Measurements from ENCODE around the gene SMG6.

SMG6 gene

GRCh38 chr17:2222301-2222700 lies 81.3 kb downstream of the SMG6 start:
- Histone ChIP-seq H4K5ac (ENCODE audit: low read length) (no peak overlapping the region), H3K79me2 (ENCODE audit: control insufficient read depth, insufficient read depth, low read length) (no peaks in the 10 kb centered on the region), H3K79me1 (ENCODE audit: low read length) (peaks cover 5% of the 10 kb centered on the region), H2AK5ac (ENCODE audit: low read length) (no peak overlapping the region), H3K18ac (ENCODE audit: low read length) (no peak overlapping the region), H3K4me2 (ENCODE audit: low read length) (no peak overlapping the region), H3K27ac (ENCODE audit: low read depth, low read length) (no peak overlapping the region), H2BK5ac (ENCODE audit: low read length) (no peak overlapping the region), H2BK120ac (ENCODE audit: low read depth, low read length) (no peak overlapping the region), H3K4me3 (ENCODE audit: low read length) (no peak overlapping the region), H3K27me3 (ENCODE audit: insufficient read depth, low read length, poor library complexity) (no peaks in the 10 kb centered on the region), H4K8ac (ENCODE audit: low read depth, low read length) (no peak overlapping the region), H3K36me3 (ENCODE audit: control insufficient read depth, insufficient read depth, low read length) (no peaks in the 10 kb centered on the region), H2BK15ac (replicated peaks; ENCODE audit: low read depth) (no peak overlapping the region), H3K23ac (ENCODE audit: low read length) (no peak overlapping the region), H3K56ac (ENCODE audit: low read length) (no peak overlapping the region), H3K4me1 (ENCODE audit: control insufficient read depth, low read depth, low read length) (no peaks in the 10 kb centered on the region), H3K9ac (ENCODE audit: low read length) (no peak overlapping the region), H3K4ac (ENCODE audit: low read depth, low read length) (no peak overlapping the region)
- DNase-seq: no peak
- no CpG with 5 or more reads among the region's 5 CpGs for WGBS (ENCODE audit: extremely low coverage, insufficient coverage, low lambda C conversion rate)

- no peak for DNase-seq
- Histone ChIP-seq H3K27ac (ENCODE audit: low read depth, low read length) (no peak overlapping the region), H3K4me2 (ENCODE audit: low read length) (no peak overlapping the region), H4K8ac (ENCODE audit: low read depth, low read length) (no peak overlapping the region), H3K4me1 (ENCODE audit: control insufficient read depth, low read depth, low read length) (no peaks in the 10 kb centered on the region), H3K79me2 (ENCODE audit: control insufficient read depth, insufficient read depth, low read length) (no peaks in the 10 kb centered on the region), H2BK15ac (replicated peaks; ENCODE audit: low read depth) (no peak overlapping the region), H3K56ac (ENCODE audit: low read length) (no peak overlapping the region), H3K4me3 (ENCODE audit: low read length) (no peak overlapping the region), H3K9ac (ENCODE audit: low read length) (no peak overlapping the region), H2BK5ac (ENCODE audit: low read length) (no peak overlapping the region), H3K23ac (ENCODE audit: low read length) (no peak overlapping the region), H3K18ac (ENCODE audit: low read length) (no peak overlapping the region), H3K4ac (ENCODE audit: low read depth, low read length) (no peak overlapping the region), H3K27me3 (ENCODE audit: insufficient read depth, low read length, poor library complexity) (no peaks in the 10 kb centered on the region), H2BK120ac (ENCODE audit: low read depth, low read length) (no peak overlapping the region), H3K36me3 (ENCODE audit: control insufficient read depth, insufficient read depth, low read length) (no peaks in the 10 kb centered on the region), H4K5ac (ENCODE audit: low read length) (no peak overlapping the region), H3K79me1 (ENCODE audit: low read length) (peaks cover 5% of the 10 kb centered on the region), H2AK5ac (ENCODE audit: low read length) (no peak overlapping the region)
- WGBS (ENCODE audit: extremely low coverage, insufficient coverage, low lambda C conversion rate): no CpG with 5 or more reads among the region's 8 CpGs
These were observed 85.2 kb downstream of the SMG6 start for GRCh38 chr17:2218426-2218825.

GRCh38 chr17:2215616-2216364 lies 87.8 kb downstream of the SMG6 start:
- no peak overlapping the region for H4K5ac ChIP-seq (ENCODE audit: low read length)
- H3K79me2 ChIP-seq (ENCODE audit: control insufficient read depth, insufficient read depth, low read length): no peaks in the 10 kb centered on the region
- H2BK5ac ChIP-seq (ENCODE audit: low read length): no peak overlapping the region
- no peak overlapping the region for H2AK5ac ChIP-seq (ENCODE audit: low read length)
- no peak overlapping the region for H3K9ac ChIP-seq (ENCODE audit: low read length)
- H3K27ac ChIP-seq (ENCODE audit: low read depth, low read length): no peak overlapping the region
- H4K8ac ChIP-seq (ENCODE audit: low read depth, low read length): no peak overlapping the region
- no peaks in the 10 kb centered on the region for H3K4me1 ChIP-seq (ENCODE audit: control insufficient read depth, low read depth, low read length)
- peak; percentile 61 for DNase-seq
- H2BK120ac ChIP-seq (ENCODE audit: low read depth, low read length): no peak overlapping the region
- no peak overlapping the region for H3K4ac ChIP-seq (ENCODE audit: low read depth, low read length)
- H2BK15ac ChIP-seq (replicated peaks; ENCODE audit: low read depth): no peak overlapping the region
- no peak overlapping the region for H3K23ac ChIP-seq (ENCODE audit: low read length)
- no peak overlapping the region for H3K56ac ChIP-seq (ENCODE audit: low read length)
- no peak overlapping the region for H3K4me3 ChIP-seq (ENCODE audit: low read length)
- H3K27me3 ChIP-seq (ENCODE audit: insufficient read depth, low read length, poor library complexity): no peaks in the 10 kb centered on the region
- H3K18ac ChIP-seq (ENCODE audit: low read length): no peak overlapping the region
- no peak overlapping the region for H3K4me2 ChIP-seq (ENCODE audit: low read length)
- H3K36me3 ChIP-seq (ENCODE audit: control insufficient read depth, insufficient read depth, low read length): no peaks in the 10 kb centered on the region
- WGBS (ENCODE audit: extremely low coverage, insufficient coverage, low lambda C conversion rate): no CpG with 5 or more reads among the region's 18 CpGs
- peaks cover 4% of the 10 kb centered on the region for H3K79me1 ChIP-seq (ENCODE audit: low read length)

- H2BK5ac ChIP-seq (ENCODE audit: low read length): no peak overlapping the region
- H3K79me2 ChIP-seq (ENCODE audit: control insufficient read depth, insufficient read depth, low read length): no peaks in the 10 kb centered on the region
- H3K4ac ChIP-seq (ENCODE audit: low read depth, low read length): no peak overlapping the region
- no peaks in the 10 kb centered on the region for H3K27me3 ChIP-seq (ENCODE audit: insufficient read depth, low read length, poor library complexity)
- WGBS (ENCODE audit: extremely low coverage, insufficient coverage, low lambda C conversion rate): no CpG with 5 or more reads among the region's 11 CpGs
- H3K4me1 ChIP-seq (ENCODE audit: control insufficient read depth, low read depth, low read length): no peaks in the 10 kb centered on the region
- H2BK120ac ChIP-seq (ENCODE audit: low read depth, low read length): no peak overlapping the region
- H3K79me1 ChIP-seq (ENCODE audit: low read length): peaks cover 4% of the 10 kb centered on the region
- no peak overlapping the region for H3K23ac ChIP-seq (ENCODE audit: low read length)
- H3K27ac ChIP-seq (ENCODE audit: low read depth, low read length): no peak overlapping the region
- H3K36me3 ChIP-seq (ENCODE audit: control insufficient read depth, insufficient read depth, low read length): no peaks in the 10 kb centered on the region
- no peak overlapping the region for H4K8ac ChIP-seq (ENCODE audit: low read depth, low read length)
- no peak for DNase-seq
- H3K56ac ChIP-seq (ENCODE audit: low read length): no peak overlapping the region
- H4K5ac ChIP-seq (ENCODE audit: low read length): no peak overlapping the region
- H2BK15ac ChIP-seq (replicated peaks; ENCODE audit: low read depth): no peak overlapping the region
- no peak overlapping the region for H3K4me2 ChIP-seq (ENCODE audit: low read length)
- no peak overlapping the region for H3K9ac ChIP-seq (ENCODE audit: low read length)
- H2AK5ac ChIP-seq (ENCODE audit: low read length): no peak overlapping the region
- H3K4me3 ChIP-seq (ENCODE audit: low read length): no peak overlapping the region
- no peak overlapping the region for H3K18ac ChIP-seq (ENCODE audit: low read length)
These were observed 88.5 kb downstream of the SMG6 start for GRCh38 chr17:2214929-2215615.

- H3K56ac ChIP-seq (ENCODE audit: low read length): no peak overlapping the region
- H2BK5ac ChIP-seq (ENCODE audit: low read length): no peak overlapping the region
- no peak overlapping the region for H3K4me2 ChIP-seq (ENCODE audit: low read length)
- H3K79me2 ChIP-seq (ENCODE audit: control insufficient read depth, insufficient read depth, low read length): no peaks in the 10 kb centered on the region
- no CpG with 5 or more reads among the region's 17 CpGs for WGBS (ENCODE audit: extremely low coverage, insufficient coverage, low lambda C conversion rate)
- H4K8ac ChIP-seq (ENCODE audit: low read depth, low read length): no peak overlapping the region
- H3K36me3 ChIP-seq (ENCODE audit: control insufficient read depth, insufficient read depth, low read length): no peaks in the 10 kb centered on the region
- H4K5ac ChIP-seq (ENCODE audit: low read length): no peak overlapping the region
- no peak overlapping the region for H2BK15ac ChIP-seq (replicated peaks; ENCODE audit: low read depth)
- H2BK120ac ChIP-seq (ENCODE audit: low read depth, low read length): no peak overlapping the region
- H3K4me3 ChIP-seq (ENCODE audit: low read length): no peak overlapping the region
- no peak overlapping the region for H2AK5ac ChIP-seq (ENCODE audit: low read length)
- no peak overlapping the region for H3K9ac ChIP-seq (ENCODE audit: low read length)
- no peak overlapping the region for H3K18ac ChIP-seq (ENCODE audit: low read length)
- H3K79me1 ChIP-seq (ENCODE audit: low read length): peaks cover 4% of the 10 kb centered on the region
- H3K4me1 ChIP-seq (ENCODE audit: control insufficient read depth, low read depth, low read length): no peaks in the 10 kb centered on the region
- H3K23ac ChIP-seq (ENCODE audit: low read length): no peak overlapping the region
- H3K27ac ChIP-seq (ENCODE audit: low read depth, low read length): no peak overlapping the region
- DNase-seq: peak; percentile 41
- no peaks in the 10 kb centered on the region for H3K27me3 ChIP-seq (ENCODE audit: insufficient read depth, low read length, poor library complexity)
- no peak overlapping the region for H3K4ac ChIP-seq (ENCODE audit: low read depth, low read length)
These were observed 89.3 kb downstream of the SMG6 start for GRCh38 chr17:2214047-2214928.

All from mesendoderm (in vitro differentiated cells).